ENCODE results near the gene PBX2. TPM values are rescaled to one million over a fixed set of nuclear protein-coding genes. Genes with fewer than 3 reads are reported as not detected.

PBX2 gene
- total RNA-seq, 1 experiment from 2014 or later = 122 TPM

DNA sequence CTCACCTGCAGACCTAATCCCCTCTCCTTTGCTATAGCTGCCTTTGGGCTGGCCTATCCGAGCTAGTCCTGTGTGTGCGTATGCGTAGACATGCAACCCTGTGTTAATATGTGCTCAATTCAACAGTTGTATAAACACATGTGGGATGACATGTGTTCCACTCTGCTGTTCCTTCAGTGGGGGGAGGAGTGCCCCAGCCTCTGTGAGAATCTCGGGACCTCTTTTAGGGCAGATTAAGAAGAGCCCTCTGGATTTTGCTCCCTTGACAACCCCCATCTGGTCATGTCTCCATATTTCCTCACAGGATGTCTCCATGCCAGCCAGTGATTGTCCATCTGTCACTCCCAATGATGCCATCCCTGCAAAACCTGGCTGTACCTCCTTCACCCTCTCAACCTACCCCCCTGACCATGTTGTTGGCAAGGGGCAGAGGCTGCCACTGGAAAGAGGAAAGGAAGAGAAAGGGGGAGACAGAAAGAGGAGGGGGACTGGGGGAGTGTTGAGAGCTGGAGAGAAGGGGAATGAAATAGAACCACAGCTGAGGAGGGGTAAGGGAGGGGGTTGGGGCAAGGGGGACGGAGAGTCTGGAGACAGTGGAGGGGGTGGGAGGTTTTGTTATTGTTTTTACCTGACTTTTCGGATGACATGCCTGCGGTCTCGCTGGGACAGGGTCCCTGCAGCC, 38.7 kb downstream of the PBX2 start:
- H3K4me1 Mint-ChIP-seq (ENCODE audit: low read depth, unreplicated experiment) = peaks cover 28% of the 10 kb centered on the region

DNA sequence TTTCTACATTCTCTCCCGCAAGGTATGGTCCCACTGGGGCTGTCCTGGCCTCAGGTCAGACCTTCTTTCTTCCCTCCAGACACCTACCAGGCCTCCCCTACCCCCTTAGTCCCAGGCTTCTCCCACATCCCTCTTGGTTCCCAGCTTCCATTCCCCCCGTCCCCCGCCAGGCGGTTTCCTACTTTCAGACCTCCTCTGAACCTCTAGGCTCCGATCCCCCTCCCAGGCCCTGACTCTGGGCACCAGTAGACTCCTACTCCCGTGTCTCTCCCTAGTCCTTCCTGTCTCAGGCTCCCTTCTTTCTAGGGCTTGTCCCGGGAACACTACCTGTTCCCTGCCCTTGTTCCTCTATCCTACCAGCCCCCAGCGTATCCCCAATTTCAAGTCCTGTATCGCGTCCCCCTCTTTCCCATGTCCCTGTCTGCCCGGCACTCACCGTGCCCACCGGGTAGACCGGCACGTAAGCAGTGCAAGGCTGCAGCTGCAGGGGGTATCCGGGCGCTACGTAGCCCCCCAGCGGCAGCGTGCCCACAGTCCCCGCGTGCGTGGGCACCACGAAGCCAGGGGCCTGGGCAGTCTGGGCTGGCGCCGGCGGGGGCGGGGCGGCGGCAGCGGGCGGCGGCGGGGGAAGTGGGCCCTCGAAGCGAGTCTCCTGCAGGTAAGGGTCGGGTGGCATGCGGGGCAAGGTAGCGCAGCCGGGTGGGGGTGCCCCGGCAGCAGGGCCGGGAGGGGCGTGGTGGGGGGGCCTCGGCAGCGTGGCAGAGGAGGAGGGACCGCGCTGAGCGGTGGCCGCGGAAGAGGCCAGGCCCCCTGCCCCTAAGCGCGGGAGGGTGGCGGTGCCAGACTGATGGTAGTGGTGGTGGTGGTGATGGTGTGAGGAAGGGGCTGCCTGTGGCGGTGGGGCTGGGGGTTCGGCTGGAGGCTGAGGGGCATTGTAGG, 39.8 kb downstream of the PBX2 start:
- Mint-ChIP-seq H3K9me3 (ENCODE audit: low read depth, unreplicated experiment) (peaks cover 2% of the 10 kb centered on the region), H3K27ac (ENCODE audit: unreplicated experiment) (no peak overlapping the region), H3K27me3 (ENCODE audit: unreplicated experiment) (no peaks in the 10 kb centered on the region), H3K36me3 (ENCODE audit: insufficient read depth, unreplicated experiment) (peaks cover 16% of the 10 kb centered on the region), H3K4me1 (ENCODE audit: low read depth, unreplicated experiment) (peaks cover 31% of the 10 kb centered on the region), H3K4me3 (ENCODE audit: low read depth, unreplicated experiment) (no peak overlapping the region)
- CTCF ChIA-PET = no interaction called here
- intact Hi-C loops (cut with micrococcal nuclease; ENCODE audit: unreplicated experiment) = no loop called here
- no peak for DNase-seq
- no TSS peak for BruUV-seq (replicated peaks)
- TF ChIP-seq CTCF (IDR thresholded peaks at IDR 0.05; ENCODE audit: unreplicated experiment) = no peak

More for the DNA sequence above, 38.7 kb downstream of the PBX2 start:
- Mint-ChIP-seq H3K27me3 (ENCODE audit: unreplicated experiment) (no peaks in the 10 kb centered on the region), H3K9me3 (ENCODE audit: low read depth, unreplicated experiment) (peaks cover 2% of the 10 kb centered on the region), H3K4me3 (ENCODE audit: low read depth, unreplicated experiment) (no peak overlapping the region), H3K27ac (ENCODE audit: unreplicated experiment) (no peak overlapping the region), H3K36me3 (ENCODE audit: insufficient read depth, unreplicated experiment) (peaks cover 16% of the 10 kb centered on the region)
- intact Hi-C loops (cut with micrococcal nuclease; ENCODE audit: unreplicated experiment) = no loop called here
- no peak for TF ChIP-seq CTCF (IDR thresholded peaks at IDR 0.05; ENCODE audit: unreplicated experiment)
- DNase-seq = no peak
- CTCF ChIA-PET = no interaction called here
- no TSS peak for BruUV-seq (replicated peaks)

GRCh38 chr6:32149092-32149755, 40.8 kb downstream of the PBX2 start:
- Mint-ChIP-seq H3K4me1 (ENCODE audit: low read depth, unreplicated experiment) (peaks cover 25% of the 10 kb centered on the region), H3K27me3 (ENCODE audit: unreplicated experiment) (no peaks in the 10 kb centered on the region), H3K4me3 (ENCODE audit: low read depth, unreplicated experiment) (no peak overlapping the region), H3K9me3 (ENCODE audit: low read depth, unreplicated experiment) (peaks cover 2% of the 10 kb centered on the region), H3K27ac (ENCODE audit: unreplicated experiment) (no peak overlapping the region), H3K36me3 (ENCODE audit: insufficient read depth, unreplicated experiment) (peaks cover 7% of the 10 kb centered on the region)
- no TSS peak for BruUV-seq (replicated peaks)
- CTCF ChIA-PET = no interaction called here
- TF ChIP-seq CTCF (IDR thresholded peaks at IDR 0.05; ENCODE audit: unreplicated experiment) = no peak
- DNase-seq = no peak
- intact Hi-C loops (cut with micrococcal nuclease; ENCODE audit: unreplicated experiment) = no loop called here

DNA sequence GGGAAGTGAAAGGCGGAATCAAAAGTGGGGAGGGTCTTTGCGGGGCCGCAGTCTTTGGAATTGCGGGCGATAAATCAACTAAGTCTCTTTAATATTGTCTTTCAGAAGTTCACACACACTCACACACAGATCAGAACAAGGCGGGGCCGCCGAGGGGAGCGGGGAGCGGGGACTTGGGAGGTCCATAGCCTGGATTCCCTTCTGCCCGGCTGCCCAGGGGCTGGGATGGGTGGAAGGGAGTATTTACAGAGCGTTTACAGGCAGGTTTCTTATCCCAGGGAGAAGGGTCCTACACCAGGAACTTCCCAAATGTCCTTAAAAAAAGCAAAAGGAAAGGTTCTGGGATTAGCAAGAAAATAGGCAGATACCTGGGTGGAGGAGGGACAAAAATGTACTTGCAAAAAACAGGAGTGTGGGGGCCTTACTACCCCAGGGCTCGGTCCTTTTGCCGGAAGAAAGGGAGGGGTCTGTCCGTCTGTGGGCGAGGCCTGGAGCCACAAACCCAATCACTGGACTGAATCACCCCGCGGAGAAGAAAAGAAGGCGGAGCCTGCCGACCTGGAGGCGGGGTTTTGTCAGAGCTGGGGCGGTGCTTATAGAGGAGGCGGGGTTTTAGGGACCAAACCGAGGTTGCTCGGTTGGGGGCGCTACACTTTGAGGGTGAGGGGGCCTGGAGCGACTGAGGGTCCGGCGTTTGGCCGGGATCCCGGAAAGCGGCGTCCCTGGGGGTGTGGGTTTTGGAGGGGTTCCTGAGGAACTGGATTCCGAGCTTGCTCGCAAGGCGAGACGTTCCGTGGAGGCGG, 41.5 kb downstream of the PBX2 start:
- TF ChIP-seq CTCF (IDR thresholded peaks at IDR 0.05; ENCODE audit: unreplicated experiment) = peak; percentile 14
- intact Hi-C loops (cut with micrococcal nuclease; ENCODE audit: unreplicated experiment) = no loop called here
- BruUV-seq (replicated peaks) = no TSS peak
- H3K9me3 Mint-ChIP-seq (ENCODE audit: low read depth, unreplicated experiment) = peaks cover 2% of the 10 kb centered on the region
- H3K36me3 Mint-ChIP-seq (ENCODE audit: insufficient read depth, unreplicated experiment) = no peaks in the 10 kb centered on the region
- CTCF ChIA-PET = no interaction called here
- no peak overlapping the region for H3K4me3 Mint-ChIP-seq (ENCODE audit: low read depth, unreplicated experiment)
- peaks cover 24% of the 10 kb centered on the region for H3K4me1 Mint-ChIP-seq (ENCODE audit: low read depth, unreplicated experiment)
- H3K27ac Mint-ChIP-seq (ENCODE audit: unreplicated experiment) = no peak overlapping the region
- DNase-seq = no peak
- H3K27me3 Mint-ChIP-seq (ENCODE audit: unreplicated experiment) = no peaks in the 10 kb centered on the region
